HUES48 (cell line): ENCODE data around the gene NR5A1.
A peak's percentile ranks its signal among the peaks of the same experiment; 100 is the strongest.

Experiments used
- H3K27ac ChIP-seq: one replicate; pipeline ENCODE4 v1.7.0; 2013; ENCODE audit warnings: low read depth, low read length, inconsistent platforms
- H3K27me3 ChIP-seq: 2 replicates; pipeline ENCODE4 v1.6.1; 2013; ENCODE audit warnings: mild to moderate bottlenecking, low read length; ENCODE audit not compliant: control insufficient read depth, insufficient read depth
- H3K36me3 ChIP-seq: 2 replicates; pipeline ENCODE4 v1.6.1; 2013; ENCODE audit warnings: low read length; ENCODE audit not compliant: control insufficient read depth, insufficient read depth
- H3K4me1 ChIP-seq: 2 replicates; pipeline ENCODE4 v1.6.1; 2013; ENCODE audit warnings: mild to moderate bottlenecking, low read length; ENCODE audit not compliant: control insufficient read depth, insufficient read depth
- H3K4me3 ChIP-seq: 2 replicates; pipeline ENCODE4 v1.5.1; 2013; ENCODE audit warnings: mild to moderate bottlenecking, low read depth, low read length
- H3K9ac ChIP-seq: 2 replicates; pipeline ENCODE4 v1.6.1; 2013; ENCODE audit warnings: mild to moderate bottlenecking, low read depth, low read length, moderate library complexity
- H3K9me3 ChIP-seq: 2 replicates; pipeline ENCODE4 v1.6.1; 2013; ENCODE audit warnings: low read length; ENCODE audit not compliant: control insufficient read depth, insufficient read depth

Gene NR5A1

GRCh38 chr9:124450241-124450924 is 56.8 kb downstream of the NR5A1 start, which contains the start of gene ADGRD2:
Gene ADGRD2, plus strand, starts transcription at chr9:124450451. Its CDS starts 1,216 bp downstream, at chr9:124451667.
- H3K4me3 ChIP-seq, result peak within 1 kb of the TSS; percentile 56
- no peak within 1 kb of the TSS for H3K9ac ChIP-seq
- H3K27ac ChIP-seq, result no peak within 1 kb of the TSS
- no peaks in the 10 kb centered on the region for H3K36me3 ChIP-seq
- H3K4me1 ChIP-seq, result peaks cover 10% of the 10 kb centered on the region; the same call in 1 of the 2 replicates
- H3K9me3 ChIP-seq, result no peaks in the 10 kb centered on the region
- peaks cover 34% of the 10 kb centered on the region for H3K27me3 ChIP-seq

DNA sequence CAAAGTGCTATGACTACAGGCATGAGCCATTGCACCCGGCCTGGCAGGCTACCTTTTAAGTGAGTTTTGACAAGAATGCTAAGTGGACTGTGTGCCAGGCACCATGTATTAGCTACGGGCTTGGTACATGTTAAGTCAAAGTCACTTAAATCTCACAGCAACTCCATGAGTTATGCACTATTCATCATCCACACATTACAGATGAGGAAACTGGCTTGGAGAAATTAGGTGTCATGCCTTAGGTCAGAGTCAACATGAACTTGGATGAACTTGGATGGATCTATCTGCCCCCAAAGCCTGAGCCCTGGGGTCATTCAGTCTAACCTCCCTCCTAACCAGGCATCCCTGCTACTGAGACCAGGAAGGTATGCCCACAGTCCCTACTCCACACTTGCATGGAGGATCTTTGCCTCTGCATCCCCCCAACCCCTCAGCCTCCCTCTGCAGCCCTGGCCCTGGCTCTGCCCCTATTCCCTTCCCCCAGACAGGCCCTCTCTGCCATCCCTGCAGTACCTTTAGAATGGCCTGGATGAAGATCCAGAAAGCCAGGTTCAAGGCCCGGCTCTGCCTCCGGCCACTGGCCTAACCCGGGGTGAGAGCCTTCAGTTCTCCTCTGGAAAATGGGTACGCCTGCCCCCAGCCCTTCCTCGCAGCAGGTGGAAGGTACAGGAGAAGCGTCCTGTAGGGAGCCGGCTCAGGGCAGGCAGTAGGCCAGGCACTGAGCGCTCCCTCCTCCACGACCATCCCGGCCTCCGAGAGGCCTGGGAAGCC is 57.6 kb downstream of the NR5A1 start:
- Histone ChIP-seq H3K27ac (no peak overlapping the region), H3K4me3 (no peak overlapping the region), H3K9me3 (no peaks in the 10 kb centered on the region), H3K27me3 (peaks cover 34% of the 10 kb centered on the region), H3K4me1 (peaks cover 10% of the 10 kb centered on the region; the same call in 1 of the 2 replicates), H3K9ac (no peak overlapping the region), H3K36me3 (no peaks in the 10 kb centered on the region)

DNA sequence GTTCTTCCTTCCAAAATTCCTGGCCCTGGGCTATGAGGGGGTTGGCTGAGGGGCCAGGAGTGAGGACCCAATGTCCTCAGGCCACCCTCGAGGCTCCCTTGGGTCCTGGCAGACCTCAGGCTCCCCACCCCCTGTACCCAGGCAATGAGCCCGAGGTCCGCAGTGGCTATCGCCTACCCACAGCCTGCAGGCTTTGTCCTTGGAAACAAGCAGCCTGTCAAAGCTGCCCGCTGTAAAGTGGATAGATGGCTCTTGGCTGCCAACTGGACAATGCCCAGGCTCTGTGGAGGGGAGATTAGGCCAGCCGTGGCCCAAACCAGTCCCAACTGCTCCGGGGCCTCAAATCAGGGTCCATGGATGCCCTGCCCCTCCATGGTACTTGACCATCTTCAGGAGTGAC is 59.2 kb downstream of the NR5A1 start:
- Histone ChIP-seq H3K27ac (no peak overlapping the region), H3K4me1 (peaks cover 10% of the 10 kb centered on the region; the same call in 1 of the 2 replicates), H3K4me3 (no peak overlapping the region), H3K9ac (no peak overlapping the region), H3K9me3 (no peaks in the 10 kb centered on the region), H3K27me3 (peaks cover 25% of the 10 kb centered on the region), H3K36me3 (no peaks in the 10 kb centered on the region)

GRCh38 chr9:124447297-124447661 is 59.9 kb downstream of the NR5A1 start:
- H3K27me3 ChIP-seq, result peaks cover 18% of the 10 kb centered on the region
- peaks cover 10% of the 10 kb centered on the region; the same call in 1 of the 2 replicates for H3K4me1 ChIP-seq
- no peaks in the 10 kb centered on the region for H3K9me3 ChIP-seq
- H3K9ac ChIP-seq, result no peak overlapping the region
- no peak overlapping the region for H3K4me3 ChIP-seq
- H3K27ac ChIP-seq, result no peak overlapping the region
- H3K36me3 ChIP-seq, result no peaks in the 10 kb centered on the region

DNA sequence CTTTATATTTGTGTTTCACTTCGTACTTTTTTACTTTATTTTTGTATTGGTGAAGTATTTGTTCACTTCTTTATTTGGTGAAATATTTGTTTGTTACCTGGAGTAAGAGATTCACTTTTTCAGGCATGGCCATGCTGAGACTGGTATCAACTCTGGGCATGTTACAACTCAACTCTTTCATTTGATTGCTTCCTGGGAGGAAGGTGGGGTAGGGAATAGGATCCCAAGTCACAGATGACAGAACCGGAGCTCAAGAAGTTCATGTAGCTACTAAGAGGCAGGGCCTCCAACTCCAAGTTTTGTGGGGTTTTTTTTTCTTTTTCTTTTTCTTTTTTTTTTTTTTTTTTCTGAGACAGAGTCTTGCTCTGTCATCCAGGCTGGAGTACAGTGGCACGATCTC is 63.0 kb downstream of the NR5A1 start:
- Histone ChIP-seq H3K27ac (no peak overlapping the region), H3K36me3 (no peaks in the 10 kb centered on the region), H3K9me3 (no peaks in the 10 kb centered on the region), H3K4me1 (no peaks in the 10 kb centered on the region), H3K27me3 (no peaks in the 10 kb centered on the region), H3K9ac (no peak overlapping the region), H3K4me3 (no peak overlapping the region)

DNA sequence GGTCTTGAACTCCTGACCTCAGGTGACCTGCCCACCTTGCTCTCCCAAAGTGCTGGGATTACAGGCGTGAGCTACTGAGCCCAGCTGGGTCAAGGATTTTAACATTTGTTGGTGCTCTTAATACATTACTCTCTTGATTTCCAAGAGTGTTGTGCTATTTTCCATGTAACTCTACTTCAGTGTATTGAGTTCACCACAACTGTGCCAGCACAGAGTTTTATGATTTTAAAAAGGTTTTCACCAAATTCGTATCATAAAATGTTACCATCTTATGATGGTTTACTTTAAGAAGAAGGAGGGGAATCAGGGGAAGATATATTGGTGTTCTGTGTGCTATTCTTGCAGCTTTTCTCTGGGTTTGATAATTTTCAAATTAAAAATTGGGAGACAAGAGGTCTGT is 63.6 kb downstream of the NR5A1 start:
- Histone ChIP-seq H3K4me1 (no peaks in the 10 kb centered on the region), H3K9ac (no peak overlapping the region), H3K36me3 (no peaks in the 10 kb centered on the region), H3K27me3 (no peaks in the 10 kb centered on the region), H3K9me3 (no peaks in the 10 kb centered on the region), H3K4me3 (no peak overlapping the region), H3K27ac (no peak overlapping the region)

DNA sequence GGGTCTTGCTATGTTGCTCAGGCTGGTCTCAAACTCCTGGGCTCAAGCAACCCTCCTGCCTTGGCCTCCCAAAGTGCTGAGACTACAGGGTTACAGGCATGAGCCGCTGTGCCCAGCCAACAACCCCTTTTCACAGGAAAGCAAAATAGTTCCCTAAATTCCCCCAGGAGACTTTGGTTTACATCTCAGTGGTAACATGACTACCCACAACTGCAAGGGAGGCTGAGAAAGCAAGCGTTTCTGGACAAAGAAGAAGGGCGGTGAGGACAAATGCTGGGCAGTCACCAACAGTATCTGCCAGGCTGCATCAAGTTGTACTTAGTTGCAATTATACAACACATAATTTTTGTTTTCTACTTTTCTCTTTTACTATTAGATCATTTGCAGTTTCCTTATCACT is 64.4 kb downstream of the NR5A1 start:
- H3K4me1 ChIP-seq, result no peaks in the 10 kb centered on the region
- H3K9ac ChIP-seq, result no peak overlapping the region
- no peak overlapping the region for H3K4me3 ChIP-seq
- no peaks in the 10 kb centered on the region for H3K27me3 ChIP-seq
- no peak overlapping the region for H3K27ac ChIP-seq
- no peaks in the 10 kb centered on the region for H3K9me3 ChIP-seq
- no peaks in the 10 kb centered on the region for H3K36me3 ChIP-seq

DNA sequence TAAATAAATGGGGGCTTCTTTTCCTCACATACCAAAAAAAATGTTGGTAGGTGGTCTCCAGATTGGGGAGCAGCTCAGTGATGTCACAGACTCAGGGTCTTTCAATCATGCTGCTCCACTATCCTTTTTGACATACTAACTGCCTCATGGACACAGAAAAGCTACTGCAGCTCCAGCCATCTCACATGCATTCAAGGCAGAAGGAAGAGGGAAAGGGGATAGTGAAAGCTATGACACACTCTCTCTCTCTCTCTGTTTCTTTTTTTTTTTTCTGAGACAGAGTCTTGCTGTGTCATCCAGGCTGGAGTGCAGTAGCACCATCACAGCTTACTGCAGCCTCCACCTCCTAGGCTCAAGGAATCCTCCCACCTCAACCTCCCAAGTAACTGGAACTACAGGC is 64.8 kb downstream of the NR5A1 start:
- H3K36me3 ChIP-seq, result no peaks in the 10 kb centered on the region
- no peaks in the 10 kb centered on the region for H3K9me3 ChIP-seq
- H3K27me3 ChIP-seq, result no peaks in the 10 kb centered on the region
- no peaks in the 10 kb centered on the region for H3K4me1 ChIP-seq
- no peak overlapping the region for H3K27ac ChIP-seq
- H3K4me3 ChIP-seq, result no peak overlapping the region
- no peak overlapping the region for H3K9ac ChIP-seq

DNA sequence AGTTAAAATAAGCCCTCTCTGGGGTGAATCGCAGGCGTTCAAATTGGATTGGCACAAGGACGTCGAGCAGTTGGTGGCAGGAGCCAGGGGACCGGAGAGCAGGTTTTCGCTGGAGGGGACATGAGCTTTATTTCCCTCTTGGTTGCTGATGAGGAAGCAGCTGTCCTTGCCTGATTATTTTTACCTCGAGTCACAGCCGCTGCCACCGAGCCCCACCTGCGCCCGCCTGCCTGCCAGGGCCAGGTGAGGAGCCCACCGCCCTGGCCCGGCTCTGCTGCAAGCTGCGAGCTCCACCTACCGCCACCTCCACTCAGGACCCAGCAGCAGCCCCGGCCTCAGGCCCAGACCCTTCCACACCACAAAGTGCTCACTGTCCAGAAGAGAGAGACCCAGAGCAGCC is 65.9 kb downstream of the NR5A1 start:
- Histone ChIP-seq H3K4me1 (no peaks in the 10 kb centered on the region), H3K27me3 (no peaks in the 10 kb centered on the region), H3K9me3 (no peaks in the 10 kb centered on the region), H3K36me3 (no peaks in the 10 kb centered on the region), H3K27ac (no peak overlapping the region), H3K4me3 (no peak overlapping the region), H3K9ac (no peak overlapping the region)

DNA sequence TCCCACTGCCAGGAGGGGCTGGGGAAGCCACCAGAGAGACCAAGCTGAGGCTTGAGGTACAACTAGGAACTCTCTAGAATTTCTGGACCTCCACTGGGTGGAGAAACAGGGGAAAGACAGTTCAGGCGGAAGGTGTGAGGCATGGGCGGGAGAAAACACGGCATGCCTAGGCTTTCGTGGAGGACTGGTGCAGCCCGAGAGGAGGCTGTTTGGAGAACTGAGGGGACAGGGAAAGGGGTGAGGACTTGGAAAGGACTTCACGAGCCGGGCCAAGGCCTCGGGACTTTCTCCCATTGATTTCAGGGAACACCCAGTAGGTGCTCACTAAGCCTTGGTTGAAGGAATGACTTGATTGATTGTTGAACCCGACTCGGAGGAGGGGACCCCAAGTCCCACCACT is 66.4 kb downstream of the NR5A1 start:
- H3K4me3 ChIP-seq, result no peak overlapping the region
- no peaks in the 10 kb centered on the region for H3K4me1 ChIP-seq
- no peak overlapping the region for H3K9ac ChIP-seq
- H3K36me3 ChIP-seq, result no peaks in the 10 kb centered on the region
- no peaks in the 10 kb centered on the region for H3K9me3 ChIP-seq
- H3K27me3 ChIP-seq, result no peaks in the 10 kb centered on the region
- H3K27ac ChIP-seq, result no peak overlapping the region

DNA sequence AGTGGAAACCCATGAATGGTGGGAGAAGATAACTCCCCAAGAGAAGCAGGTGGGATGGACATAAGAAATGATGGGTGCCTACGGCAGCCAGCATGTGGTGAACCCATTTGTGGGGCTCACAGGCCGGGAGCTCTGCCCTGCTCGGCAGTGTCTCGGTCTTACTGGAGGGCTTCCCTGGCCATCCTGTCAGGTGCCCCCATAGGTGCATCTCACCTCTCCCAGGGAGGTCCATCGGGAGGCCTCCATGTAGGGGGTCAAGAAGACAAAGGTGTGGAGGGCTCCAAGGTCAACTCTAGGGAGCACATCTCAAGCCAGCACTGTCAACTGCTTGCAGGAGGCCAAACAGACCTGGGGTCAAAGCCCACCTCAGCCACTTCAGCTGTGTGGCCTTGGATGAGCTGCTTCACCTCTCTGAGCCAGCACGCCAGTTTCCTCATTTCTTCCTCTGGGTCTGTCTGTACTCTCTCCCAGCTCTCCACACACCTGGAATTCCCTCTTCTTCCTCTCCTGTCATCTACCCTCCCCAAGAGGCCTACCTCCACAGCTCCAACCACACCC is 67.4 kb downstream of the NR5A1 start:
- Histone ChIP-seq H3K9me3 (no peaks in the 10 kb centered on the region), H3K4me1 (no peaks in the 10 kb centered on the region), H3K9ac (no peak overlapping the region), H3K36me3 (no peaks in the 10 kb centered on the region), H3K27me3 (no peaks in the 10 kb centered on the region), H3K27ac (no peak overlapping the region), H3K4me3 (no peak overlapping the region)
